ENCODE measurements around the gene WNT16.

WNT16 gene

GRCh38 chr7:121339082-121339481, 10.3 kb downstream of the WNT16 start (continued):
- TF ChIP-seq, protein P1, sequence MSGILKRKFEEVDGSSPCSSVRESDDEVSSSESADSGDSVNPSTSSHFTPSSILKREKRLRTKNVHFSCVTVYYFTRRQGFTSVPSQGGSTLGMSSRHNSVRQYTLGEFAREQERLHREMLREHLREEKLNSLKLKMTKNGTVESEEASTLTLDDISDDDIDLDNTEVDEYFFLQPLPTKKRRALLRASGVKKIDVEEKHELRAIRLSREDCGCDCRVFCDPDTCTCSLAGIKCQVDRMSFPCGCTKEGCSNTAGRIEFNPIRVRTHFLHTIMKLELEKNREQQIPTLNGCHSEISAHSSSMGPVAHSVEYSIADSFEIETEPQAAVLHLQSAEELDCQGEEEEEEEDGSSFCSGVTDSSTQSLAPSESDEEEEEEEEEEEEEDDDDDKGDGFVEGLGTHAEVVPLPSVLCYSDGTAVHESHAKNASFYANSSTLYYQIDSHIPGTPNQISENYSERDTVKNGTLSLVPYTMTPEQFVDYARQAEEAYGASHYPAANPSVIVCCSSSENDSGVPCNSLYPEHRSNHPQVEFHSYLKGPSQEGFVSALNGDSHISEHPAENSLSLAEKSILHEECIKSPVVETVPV (CRISPR knock-in tag; IDR thresholded peaks at IDR 0.05) = no peak
- TF ChIP-seq ISL1 (CRISPR knock-in tag; IDR thresholded peaks at IDR 0.05) = no peak
- no peak for TF ChIP-seq ESRRG (CRISPR knock-in tag; IDR thresholded peaks at IDR 0.05)
- TF ChIP-seq CSDC2 (CRISPR knock-in tag; IDR thresholded peaks at IDR 0.05) = no peak
- no peak for TF ChIP-seq ARNTL (CRISPR knock-in tag; IDR thresholded peaks at IDR 0.05; ENCODE audit: borderline replicate concordance, low read depth)

- ATAC-seq = no peak
- TF ChIP-seq ZNF8 (CRISPR knock-in tag; IDR thresholded peaks at IDR 0.05) (no peak), SNAI2 (CRISPR knock-in tag; IDR thresholded peaks at IDR 0.05) (no peak), OSR1 (CRISPR knock-in tag; IDR thresholded peaks at IDR 0.05) (no peak), BACH2 (CRISPR knock-in tag; IDR thresholded peaks at IDR 0.05; ENCODE audit: borderline replicate concordance) (no peak), ZNF565 (CRISPR knock-in tag; conservative IDR thresholded peaks at IDR 0.05; ENCODE audit: low read depth) (no peak), ARNTL (CRISPR knock-in tag; IDR thresholded peaks at IDR 0.05; ENCODE audit: borderline replicate concordance, low read depth) (no peak), TOX (CRISPR knock-in tag; IDR thresholded peaks at IDR 0.05; ENCODE audit: borderline replicate concordance) (no peak), CSDC2 (CRISPR knock-in tag; IDR thresholded peaks at IDR 0.05) (no peak), RARB (CRISPR knock-in tag; IDR thresholded peaks at IDR 0.05) (no peak), TCF4 (CRISPR knock-in tag; IDR thresholded peaks at IDR 0.05; ENCODE audit: borderline replicate concordance) (no peak), ESRRG (CRISPR knock-in tag; IDR thresholded peaks at IDR 0.05) (no peak), GLIS3 (CRISPR knock-in tag; IDR thresholded peaks at IDR 0.05) (no peak), ZFP30 (CRISPR knock-in tag; IDR thresholded peaks at IDR 0.05) (no peak)
- TF ChIP-seq, protein P1 (CRISPR knock-in tag; IDR thresholded peaks at IDR 0.05) = no peak
- TF ChIP-seq, protein P2, sequence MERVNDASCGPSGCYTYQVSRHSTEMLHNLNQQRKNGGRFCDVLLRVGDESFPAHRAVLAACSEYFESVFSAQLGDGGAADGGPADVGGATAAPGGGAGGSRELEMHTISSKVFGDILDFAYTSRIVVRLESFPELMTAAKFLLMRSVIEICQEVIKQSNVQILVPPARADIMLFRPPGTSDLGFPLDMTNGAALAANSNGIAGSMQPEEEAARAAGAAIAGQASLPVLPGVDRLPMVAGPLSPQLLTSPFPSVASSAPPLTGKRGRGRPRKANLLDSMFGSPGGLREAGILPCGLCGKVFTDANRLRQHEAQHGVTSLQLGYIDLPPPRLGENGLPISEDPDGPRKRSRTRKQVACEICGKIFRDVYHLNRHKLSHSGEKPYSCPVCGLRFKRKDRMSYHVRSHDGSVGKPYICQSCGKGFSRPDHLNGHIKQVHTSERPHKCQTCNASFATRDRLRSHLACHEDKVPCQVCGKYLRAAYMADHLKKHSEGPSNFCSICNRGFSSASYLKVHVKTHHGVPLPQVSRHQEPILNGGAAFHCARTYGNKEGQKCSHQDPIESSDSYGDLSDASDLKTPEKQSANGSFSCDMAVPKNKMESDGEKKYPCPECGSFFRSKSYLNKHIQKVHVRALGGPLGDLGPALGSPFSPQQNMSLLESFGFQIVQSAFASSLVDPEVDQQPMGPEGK (CRISPR knock-in tag; IDR thresholded peaks at IDR 0.05; ENCODE audit: borderline replicate concordance) = no peak
- TF ChIP-seq, protein P3, sequence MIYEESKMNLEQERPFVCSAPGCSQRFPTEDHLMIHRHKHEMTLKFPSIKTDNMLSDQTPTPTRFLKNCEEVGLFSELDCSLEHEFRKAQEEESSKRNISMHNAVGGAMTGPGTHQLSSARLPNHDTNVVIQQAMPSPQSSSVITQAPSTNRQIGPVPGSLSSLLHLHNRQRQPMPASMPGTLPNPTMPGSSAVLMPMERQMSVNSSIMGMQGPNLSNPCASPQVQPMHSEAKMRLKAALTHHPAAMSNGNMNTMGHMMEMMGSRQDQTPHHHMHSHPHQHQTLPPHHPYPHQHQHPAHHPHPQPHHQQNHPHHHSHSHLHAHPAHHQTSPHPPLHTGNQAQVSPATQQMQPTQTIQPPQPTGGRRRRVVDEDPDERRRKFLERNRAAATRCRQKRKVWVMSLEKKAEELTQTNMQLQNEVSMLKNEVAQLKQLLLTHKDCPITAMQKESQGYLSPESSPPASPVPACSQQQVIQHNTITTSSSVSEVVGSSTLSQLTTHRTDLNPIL (CRISPR knock-in tag; IDR thresholded peaks at IDR 0.05; ENCODE audit: low read depth) = no peak
Observed at GRCh38 chr7:121341933-121342332, 13.1 kb downstream of the WNT16 start.

DNA sequence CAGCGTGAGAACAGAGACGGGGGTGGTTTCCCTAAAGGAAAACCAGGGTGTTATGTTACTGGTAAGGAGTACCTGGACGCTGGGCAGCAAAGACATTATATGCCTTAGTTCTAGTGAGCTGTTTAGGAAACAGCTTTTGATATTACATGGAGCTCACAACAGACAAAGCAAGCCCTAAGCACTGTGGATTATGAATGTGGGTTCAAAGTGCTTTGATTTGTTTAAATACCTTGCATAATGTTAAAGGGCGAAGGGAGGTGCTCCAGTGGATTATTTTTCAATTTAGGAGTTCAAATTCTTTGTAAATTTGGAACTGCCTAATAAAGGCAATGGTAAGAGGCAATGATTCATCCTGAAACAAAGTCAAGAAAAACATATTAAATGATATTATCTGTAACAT, 13.8 kb downstream of the WNT16 start:
- no peak for ATAC-seq
- no peak for TF ChIP-seq ISL1 (CRISPR knock-in tag; IDR thresholded peaks at IDR 0.05)
- TF ChIP-seq ZNF8 (CRISPR knock-in tag; IDR thresholded peaks at IDR 0.05) = no peak
- no peak for TF ChIP-seq ZFP30 (CRISPR knock-in tag; IDR thresholded peaks at IDR 0.05)
- no peak for TF ChIP-seq ARNTL (CRISPR knock-in tag; IDR thresholded peaks at IDR 0.05; ENCODE audit: borderline replicate concordance, low read depth)
- TF ChIP-seq ZFP3 (CRISPR knock-in tag; IDR thresholded peaks at IDR 0.05) = no peak

DNA sequence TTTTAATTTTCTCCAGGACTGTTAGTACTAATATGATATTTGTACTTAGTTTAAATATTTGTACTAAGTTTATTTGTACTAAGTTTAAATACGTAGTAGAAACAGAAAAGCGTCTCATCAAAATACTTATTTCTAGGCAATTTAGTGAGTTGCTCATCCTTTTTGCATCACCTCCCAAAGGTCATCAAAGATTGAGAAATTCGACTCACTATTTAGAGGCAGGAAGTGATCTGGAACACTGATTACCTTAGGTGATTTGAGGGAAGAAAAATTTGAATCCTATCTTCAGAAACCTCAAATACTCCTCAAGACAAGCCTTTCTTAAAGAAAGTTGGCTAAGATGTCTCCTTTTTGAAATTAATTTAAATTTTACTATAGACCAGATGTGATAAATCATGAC, 14.5 kb downstream of the WNT16 start:
- TF ChIP-seq, protein P3 (CRISPR knock-in tag; IDR thresholded peaks at IDR 0.05; ENCODE audit: low read depth) = no peak
- TF ChIP-seq GLIS3 (CRISPR knock-in tag; IDR thresholded peaks at IDR 0.05) (no peak), ZC3H10 (CRISPR knock-in tag; IDR thresholded peaks at IDR 0.05) (no peak), SNAI2 (CRISPR knock-in tag; IDR thresholded peaks at IDR 0.05) (no peak), ESRRG (CRISPR knock-in tag; IDR thresholded peaks at IDR 0.05) (no peak), ZNF565 (CRISPR knock-in tag; conservative IDR thresholded peaks at IDR 0.05; ENCODE audit: low read depth) (no peak), OSR1 (CRISPR knock-in tag; IDR thresholded peaks at IDR 0.05) (no peak), ZNF8 (CRISPR knock-in tag; IDR thresholded peaks at IDR 0.05) (no peak)
- TF ChIP-seq, protein P1 (CRISPR knock-in tag; IDR thresholded peaks at IDR 0.05) = no peak
- TF ChIP-seq, protein P4, sequence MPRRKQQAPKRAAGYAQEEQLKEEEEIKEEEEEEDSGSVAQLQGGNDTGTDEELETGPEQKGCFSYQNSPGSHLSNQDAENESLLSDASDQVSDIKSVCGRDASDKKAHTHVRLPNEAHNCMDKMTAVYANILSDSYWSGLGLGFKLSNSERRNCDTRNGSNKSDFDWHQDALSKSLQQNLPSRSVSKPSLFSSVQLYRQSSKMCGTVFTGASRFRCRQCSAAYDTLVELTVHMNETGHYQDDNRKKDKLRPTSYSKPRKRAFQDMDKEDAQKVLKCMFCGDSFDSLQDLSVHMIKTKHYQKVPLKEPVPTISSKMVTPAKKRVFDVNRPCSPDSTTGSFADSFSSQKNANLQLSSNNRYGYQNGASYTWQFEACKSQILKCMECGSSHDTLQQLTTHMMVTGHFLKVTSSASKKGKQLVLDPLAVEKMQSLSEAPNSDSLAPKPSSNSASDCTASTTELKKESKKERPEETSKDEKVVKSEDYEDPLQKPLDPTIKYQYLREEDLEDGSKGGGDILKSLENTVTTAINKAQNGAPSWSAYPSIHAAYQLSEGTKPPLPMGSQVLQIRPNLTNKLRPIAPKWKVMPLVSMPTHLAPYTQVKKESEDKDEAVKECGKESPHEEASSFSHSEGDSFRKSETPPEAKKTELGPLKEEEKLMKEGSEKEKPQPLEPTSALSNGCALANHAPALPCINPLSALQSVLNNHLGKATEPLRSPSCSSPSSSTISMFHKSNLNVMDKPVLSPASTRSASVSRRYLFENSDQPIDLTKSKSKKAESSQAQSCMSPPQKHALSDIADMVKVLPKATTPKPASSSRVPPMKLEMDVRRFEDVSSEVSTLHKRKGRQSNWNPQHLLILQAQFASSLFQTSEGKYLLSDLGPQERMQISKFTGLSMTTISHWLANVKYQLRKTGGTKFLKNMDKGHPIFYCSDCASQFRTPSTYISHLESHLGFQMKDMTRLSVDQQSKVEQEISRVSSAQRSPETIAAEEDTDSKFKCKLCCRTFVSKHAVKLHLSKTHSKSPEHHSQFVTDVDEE (CRISPR knock-in tag; IDR thresholded peaks at IDR 0.05) = no peak
- TF ChIP-seq, protein P2 (CRISPR knock-in tag; IDR thresholded peaks at IDR 0.05; ENCODE audit: borderline replicate concordance) = no peak
- ATAC-seq = no peak
